HG03558 (cell line): ENCODE results near the gene NRAP.
"Not testable (repeated sequence)": the region's sequence is repeated elsewhere in the genome, so short reads cannot be mapped to it uniquely, and the experiment has no call there.

Experiments
- ATAC-seq: cut with Tn5 transposase; IDR thresholded peaks from one replicate; pipeline ENCODE4 v1.9.1; 2021; ENCODE audit warnings: moderate number of reproducible peaks; ENCODE audit not compliant: unreplicated experiment; ENCODE audit errors: extremely low read depth

The NRAP gene

GRCh38 chr10:113686028-113686427 lies 22.2 kb upstream of the NRAP start:
- ATAC-seq: no peak

GRCh38 chr10:113683300-113683699 lies 19.5 kb upstream of the NRAP start:
- ATAC-seq: no peak

- peak; percentile 62 for ATAC-seq
Observed at GRCh38 chr10:113681533-113682470, 18.0 kb upstream of the NRAP start.

GRCh38 chr10:113680190-113681111 lies 16.6 kb upstream of the NRAP start:
- peak; percentile 20 for ATAC-seq

- peak; percentile 40 for ATAC-seq
Observed at GRCh38 chr10:113679463-113680189, 15.8 kb upstream of the NRAP start, which contains the start of gene CASP7. Gene CASP7 (plus strand): TSS chr10:113679912. CDS start chr10:113697494, 17,582 bp downstream.

- ATAC-seq: peak; percentile 83
Observed at GRCh38 chr10:113666682-113667252, 2.9 kb upstream of the NRAP start.

GRCh38 chr10:113665806-113666354 lies 2.0 kb upstream of the NRAP start:
- ATAC-seq: no peak

GRCh38 chr10:113665352-113665751 lies 1.5 kb upstream of the NRAP start:
- no peak for ATAC-seq

GRCh38 chr10:113663142-113663541 lies 699 bp downstream of the NRAP start:
- ATAC-seq: no peak

GRCh38 chr10:113661332-113661731 lies 2.5 kb downstream of the NRAP start:
- ATAC-seq: no peak

- ATAC-seq: no peak
Observed at GRCh38 chr10:113657544-113657943, 6.3 kb downstream of the NRAP start.

- ATAC-seq: no peak
Observed at GRCh38 chr10:113656896-113657295, 6.9 kb downstream of the NRAP start.

- not testable (repeated sequence) for ATAC-seq
Observed at GRCh38 chr10:113652456-113652855, 11.4 kb downstream of the NRAP start.

- no peak for ATAC-seq
Observed at GRCh38 chr10:113651898-113652297, 11.9 kb downstream of the NRAP start.

- ATAC-seq: no peak
Observed at GRCh38 chr10:113651021-113651420, 12.8 kb downstream of the NRAP start.

- ATAC-seq: no peak
Observed at GRCh38 chr10:113650172-113650571, 13.7 kb downstream of the NRAP start.

- ATAC-seq: no peak
Observed at GRCh38 chr10:113648478-113648877, 15.4 kb downstream of the NRAP start.

GRCh38 chr10:113647812-113648211 lies 16.0 kb downstream of the NRAP start:
- no peak for ATAC-seq

GRCh38 chr10:113646336-113647201 lies 17.3 kb downstream of the NRAP start:
- no peak for ATAC-seq
